Skeletal muscle tissue (tissue), 4 donors: ENCODE data around the gene DDX31. TPM values are rescaled to one million over a fixed set of nuclear protein-coding genes. Genes with fewer than 3 reads are reported as not detected.

Experiments used
- H3K27ac ChIP-seq: one replicate; pipeline ENCODE4 v1.7.0; 2013; ENCODE audit warnings: mild to moderate bottlenecking, low read depth, low read length, inconsistent platforms
- H3K27me3 ChIP-seq, 3 donors: one replicate each; pipeline ENCODE4 v1.7.0; 2013; ENCODE audit warnings: low read length in 3 of 3; ENCODE audit not compliant: control insufficient read depth in 3 of 3, insufficient read depth in 3 of 3
- H3K36me3 ChIP-seq, 3 donors: one replicate each; pipeline ENCODE4 v1.7.0; 2013; ENCODE audit warnings: low read length in 3 of 3; ENCODE audit not compliant: control insufficient read depth in 3 of 3, insufficient read depth in 3 of 3
- H3K4me1 ChIP-seq, 3 donors: one replicate each; pipeline ENCODE4 v1.7.0; 2013; ENCODE audit warnings: low read length in 3 of 3, mild to moderate bottlenecking in 3 of 3; ENCODE audit not compliant: control insufficient read depth in 3 of 3, insufficient read depth in 3 of 3
- H3K4me3 ChIP-seq, 3 donors: one replicate each; pipeline ENCODE4 v1.7.0; 2013; ENCODE audit warnings: low read length in 3 of 3
- H3K9ac ChIP-seq, 3 donors: one replicate each; pipeline ENCODE4 v1.7.0; 2013; ENCODE audit warnings: low read length in 3 of 3, mild to moderate bottlenecking in 3 of 3, moderate library complexity in 2 of 3, low read depth in 1 of 3
- H3K9me3 ChIP-seq, 3 donors: one replicate each; pipeline ENCODE4 v1.7.0; 2013; ENCODE audit warnings: low read length in 3 of 3; ENCODE audit not compliant: control insufficient read depth in 3 of 3
- total RNA-seq: library from RNA; depleted of rRNA; stranded (reverse); fragments of >200 nt; gene quantifications from one replicate; pipeline ENCODE4 v1.2.3, GENCODE V29; 2014
- donor health status: Osteomylitis.

DDX31 gene
- total RNA-seq, 1 donor from 2014 or later: 6.3 TPM

GRCh38 chr9:132592451-132592850 lies 77.3 kb downstream of the DDX31 start:
- Histone ChIP-seq H3K36me3 (peaks cover 0 to 20% (median 16%) of the 10 kb centered on the region in 3 donors), H3K4me3 (no peak overlapping the region), H3K27ac (no peak overlapping the region), H3K9me3 (no peaks in the 10 kb centered on the region), H3K4me1 (no peaks in the 10 kb centered on the region), H3K27me3 (peaks cover 38 to 54% (median 52%) of the 10 kb centered on the region in 3 donors), H3K9ac (no peak overlapping the region)

GRCh38 chr9:132591751-132592314 lies 78.0 kb downstream of the DDX31 start:
- no peaks in the 10 kb centered on the region for H3K9me3 ChIP-seq
- H3K4me1 ChIP-seq: peaks cover 0 to 2% (median 0%) of the 10 kb centered on the region in 3 donors
- peaks cover 44 to 60% (median 58%) of the 10 kb centered on the region in 3 donors for H3K27me3 ChIP-seq
- no peak overlapping the region for H3K27ac ChIP-seq
- peaks cover 0 to 16% (median 16%) of the 10 kb centered on the region in 3 donors for H3K36me3 ChIP-seq
- H3K9ac ChIP-seq: no peak overlapping the region
- no peak overlapping the region for H3K4me3 ChIP-seq

GRCh38 chr9:132591244-132591643 lies 78.5 kb downstream of the DDX31 start:
- peaks cover 0 to 2% (median 0%) of the 10 kb centered on the region in 3 donors for H3K4me1 ChIP-seq
- peaks cover 50 to 66% (median 64%) of the 10 kb centered on the region in 3 donors for H3K27me3 ChIP-seq
- H3K9me3 ChIP-seq: no peaks in the 10 kb centered on the region

GRCh38 chr9:132590318-132591182 lies 79.2 kb downstream of the DDX31 start:
- peaks cover 0 to 14% (median 11%) of the 10 kb centered on the region in 3 donors for H3K36me3 ChIP-seq
- H3K4me3 ChIP-seq: no peak overlapping the region
- no peak overlapping the region for H3K27ac ChIP-seq
- H3K9ac ChIP-seq: no peak overlapping the region
- peaks cover 57 to 73% (median 71%) of the 10 kb centered on the region in 3 donors for H3K27me3 ChIP-seq
- H3K4me1 ChIP-seq: peaks cover 0 to 2% (median 0%) of the 10 kb centered on the region in 3 donors
- no peaks in the 10 kb centered on the region for H3K9me3 ChIP-seq

More at GRCh38 chr9:132591244-132591643, 78.5 kb downstream of the DDX31 start:
- peaks cover 0 to 14% (median 13%) of the 10 kb centered on the region in 3 donors for H3K36me3 ChIP-seq
- H3K9ac ChIP-seq: no peak overlapping the region
- no peak overlapping the region for H3K27ac ChIP-seq
- no peak overlapping the region for H3K4me3 ChIP-seq

- Histone ChIP-seq H3K9ac (no peak overlapping the region), H3K4me1 (peaks cover 0 to 2% (median 0%) of the 10 kb centered on the region in 3 donors), H3K4me3 (no peak overlapping the region), H3K36me3 (peaks cover 0 to 11% (median 11%) of the 10 kb centered on the region in 3 donors), H3K9me3 (no peaks in the 10 kb centered on the region), H3K27ac (no peak overlapping the region), H3K27me3 (peaks cover 62 to 79% (median 76%) of the 10 kb centered on the region in 3 donors)
These were observed 79.8 kb downstream of the DDX31 start for GRCh38 chr9:132590037-132590317.

GRCh38 chr9:132589148-132590036 lies 80.4 kb downstream of the DDX31 start:
- Histone ChIP-seq H3K27ac (no peak overlapping the region), H3K4me3 (no peak overlapping the region), H3K36me3 (peaks cover 0 to 5% (median 5%) of the 10 kb centered on the region in 3 donors), H3K4me1 (peaks cover 0 to 2% (median 0%) of the 10 kb centered on the region in 3 donors), H3K27me3 (peaks cover 68 to 85% (median 80%) of the 10 kb centered on the region in 3 donors), H3K9ac (no peak overlapping the region), H3K9me3 (no peaks in the 10 kb centered on the region)

GRCh38 chr9:132588501-132589147 lies 81.2 kb downstream of the DDX31 start:
- no peaks in the 10 kb centered on the region for H3K9me3 ChIP-seq
- H3K27ac ChIP-seq: no peak overlapping the region
- peaks cover 0 to 2% (median 0%) of the 10 kb centered on the region in 3 donors for H3K4me1 ChIP-seq
- no peak overlapping the region for H3K9ac ChIP-seq
- no peak overlapping the region for H3K4me3 ChIP-seq
- peaks cover 0 to 3% (median 0%) of the 10 kb centered on the region in 3 donors for H3K36me3 ChIP-seq
- peaks cover 75 to 90% (median 85%) of the 10 kb centered on the region in 3 donors for H3K27me3 ChIP-seq

- H3K9ac ChIP-seq: no peak overlapping the region
- H3K27me3 ChIP-seq: peaks cover 80 to 94% (median 85%) of the 10 kb centered on the region in 3 donors
- no peaks in the 10 kb centered on the region for H3K9me3 ChIP-seq
- H3K4me3 ChIP-seq: no peak overlapping the region
- H3K4me1 ChIP-seq: peaks cover 0 to 2% (median 0%) of the 10 kb centered on the region in 3 donors
- no peaks in the 10 kb centered on the region for H3K36me3 ChIP-seq
- H3K27ac ChIP-seq: no peak overlapping the region
These were observed 81.7 kb downstream of the DDX31 start for GRCh38 chr9:132588098-132588497.

GRCh38 chr9:132587592-132587955 lies 82.2 kb downstream of the DDX31 start:
- Histone ChIP-seq H3K36me3 (no peaks in the 10 kb centered on the region), H3K9me3 (no peaks in the 10 kb centered on the region), H3K9ac (no peak overlapping the region), H3K4me3 (no peak overlapping the region), H3K27me3 (peaks cover 79 to 95% (median 89%) of the 10 kb centered on the region in 3 donors), H3K4me1 (peaks cover 0 to 2% (median 0%) of the 10 kb centered on the region in 3 donors), H3K27ac (no peak overlapping the region)
